ENCODE data around the gene TENM3. TPM values are rescaled to one million over a fixed set of nuclear protein-coding genes. Genes with fewer than 3 reads are reported as not detected.

TENM3 gene
- total and polyA plus RNA-seq, 2 experiments from 2014 or later, result 16.1 to 70.9 TPM

- H4K20me1 ChIP-seq (ENCODE audit: insufficient read depth, poor library complexity, severe bottlenecking), result no peaks in the 10 kb centered on the region
- H3K4me1 ChIP-seq (ENCODE audit: insufficient read depth), result peaks cover 8% of the 10 kb centered on the region
- H3K9me2 ChIP-seq (replicated peaks; ENCODE audit: insufficient read depth), result no peaks in the 10 kb centered on the region
- WGBS (ENCODE audit: low lambda C conversion rate, missing lambda C conversion rate), result 98% methylated on average over 8 of the region's 8 CpGs
- H3K9me3 ChIP-seq (ENCODE audit: low read depth), result no peaks in the 10 kb centered on the region
- no peak for TF ChIP-seq EZH2phosphoT487 (IDR thresholded peaks at IDR 0.05; ENCODE audit: low read depth, severe bottlenecking, unreplicated experiment)
- TF ChIP-seq CTCF (IDR thresholded peaks at IDR 0.05; ENCODE audit: poor library complexity), result no peak
- TF ChIP-seq EZH2 (IDR thresholded peaks at IDR 0.05; ENCODE audit: borderline replicate concordance), result no peak
- no peaks in the 10 kb centered on the region for H3K36me3 ChIP-seq (replicated peaks; ENCODE audit: insufficient read depth, low read depth)
- H3K79me2 ChIP-seq, result no peaks in the 10 kb centered on the region
- H3K4me3 ChIP-seq, result no peak overlapping the region
- H3K4me2 ChIP-seq, result no peak overlapping the region
- DNase-seq (ENCODE audit: low spot score), result no peak
- H3K27me3 ChIP-seq, result no peaks in the 10 kb centered on the region
- no peak overlapping the region for H2AFZ ChIP-seq
- no peak overlapping the region for H3K27ac ChIP-seq
Observed at GRCh38 chr4:182202650-182203049, 40.6 kb upstream of the TENM3 start.

- no peak overlapping the region for H3K27ac ChIP-seq
- no peaks in the 10 kb centered on the region for H3K27me3 ChIP-seq
- no peak for DNase-seq (ENCODE audit: low spot score)
- H2AFZ ChIP-seq, result no peak overlapping the region
- no peaks in the 10 kb centered on the region for H3K36me3 ChIP-seq (replicated peaks; ENCODE audit: insufficient read depth, low read depth)
- no peak overlapping the region for H3K4me2 ChIP-seq
- H3K9me2 ChIP-seq (replicated peaks; ENCODE audit: insufficient read depth), result no peaks in the 10 kb centered on the region
- no peaks in the 10 kb centered on the region for H3K9me3 ChIP-seq (ENCODE audit: low read depth)
- WGBS (ENCODE audit: low lambda C conversion rate, missing lambda C conversion rate), result 87% methylated on average over 8 of the region's 8 CpGs
- H3K4me1 ChIP-seq (ENCODE audit: insufficient read depth), result peaks cover 15% of the 10 kb centered on the region
- no peaks in the 10 kb centered on the region for H4K20me1 ChIP-seq (ENCODE audit: insufficient read depth, poor library complexity, severe bottlenecking)
- H3K79me2 ChIP-seq, result no peaks in the 10 kb centered on the region
- TF ChIP-seq CTCF (IDR thresholded peaks at IDR 0.05; ENCODE audit: poor library complexity) (no peak), EZH2phosphoT487 (IDR thresholded peaks at IDR 0.05; ENCODE audit: low read depth, severe bottlenecking, unreplicated experiment) (no peak), EZH2 (IDR thresholded peaks at IDR 0.05; ENCODE audit: borderline replicate concordance) (no peak)
- H3K4me3 ChIP-seq, result no peak overlapping the region
Observed at GRCh38 chr4:182203872-182204411, 39.3 kb upstream of the TENM3 start.

- TF ChIP-seq EZH2 (IDR thresholded peaks at IDR 0.05; ENCODE audit: borderline replicate concordance), result no peak
- TF ChIP-seq CTCF (IDR thresholded peaks at IDR 0.05; ENCODE audit: poor library complexity), result no peak
- TF ChIP-seq EZH2phosphoT487 (IDR thresholded peaks at IDR 0.05; ENCODE audit: low read depth, severe bottlenecking, unreplicated experiment), result no peak
- WGBS (ENCODE audit: low lambda C conversion rate, missing lambda C conversion rate), result 94% methylated on average over 9 of the region's 9 CpGs
- H3K9me3 ChIP-seq (ENCODE audit: low read depth), result no peaks in the 10 kb centered on the region
- H2AFZ ChIP-seq, result no peak overlapping the region
- no peak overlapping the region for H3K4me2 ChIP-seq
- no peaks in the 10 kb centered on the region for H4K20me1 ChIP-seq (ENCODE audit: insufficient read depth, poor library complexity, severe bottlenecking)
- no peaks in the 10 kb centered on the region for H3K79me2 ChIP-seq
- no peak overlapping the region for H3K27ac ChIP-seq
- no peak overlapping the region for H3K4me3 ChIP-seq
- no peaks in the 10 kb centered on the region for H3K9me2 ChIP-seq (replicated peaks; ENCODE audit: insufficient read depth)
- H3K36me3 ChIP-seq (replicated peaks; ENCODE audit: insufficient read depth, low read depth), result no peaks in the 10 kb centered on the region
- peaks cover 21% of the 10 kb centered on the region for H3K4me1 ChIP-seq (ENCODE audit: insufficient read depth)
- no peaks in the 10 kb centered on the region for H3K27me3 ChIP-seq
- DNase-seq (ENCODE audit: low spot score), result no peak
Observed at GRCh38 chr4:182205306-182205705, 37.9 kb upstream of the TENM3 start.

Data from hepatocyte (in vitro differentiated cells).